ENCODE results near the gene C9orf57.
A peak's percentile ranks its signal among the peaks of the same experiment; 100 is the strongest.
"Not testable (repeated sequence)": the region's sequence is repeated elsewhere in the genome, so short reads cannot be mapped to it uniquely, and the experiment has no call there.

C9orf57 gene

GRCh38 chr9:72060513-72060912, at the start of gene C9orf57:
C9orf57 (minus strand) TSS chr9:72060613; CDS start chr9:72059331, 1,282 bp downstream.
- no peak for DNase-seq

GRCh38 chr9:72102520-72102919, 42.1 kb upstream of the C9orf57 start:
- no peak for DNase-seq

GRCh38 chr9:72095520-72095919, 35.1 kb upstream of the C9orf57 start:
- not testable (repeated sequence) for DNase-seq

GRCh38 chr9:72092820-72093219, 32.4 kb upstream of the C9orf57 start:
- no peak for DNase-seq

GRCh38 chr9:72089451-72090130, 29.2 kb upstream of the C9orf57 start:
- no peak for DNase-seq

GRCh38 chr9:72082536-72082935, 22.1 kb upstream of the C9orf57 start:
- DNase-seq = no peak

GRCh38 chr9:72074666-72075065, 14.3 kb upstream of the C9orf57 start:
- not testable (repeated sequence) for DNase-seq

- no peak for DNase-seq
Measured at GRCh38 chr9:72065076-72065475, 4.7 kb upstream of the C9orf57 start.

- DNase-seq = no peak
Measured at GRCh38 chr9:72052122-72052521, 8.3 kb downstream of the C9orf57 start.

- no peak for DNase-seq
Measured at GRCh38 chr9:72048850-72049249, 11.6 kb downstream of the C9orf57 start.

GRCh38 chr9:72046630-72047456, 13.6 kb downstream of the C9orf57 start:
- DNase-seq = no peak

GRCh38 chr9:72044095-72044494, 16.3 kb downstream of the C9orf57 start:
- no peak for DNase-seq

GRCh38 chr9:72043576-72043975, 16.8 kb downstream of the C9orf57 start:
- no peak for DNase-seq

GRCh38 chr9:72042928-72043327, 17.5 kb downstream of the C9orf57 start:
- DNase-seq = no peak

- DNase-seq = no peak
Measured at GRCh38 chr9:72041775-72042194, 18.6 kb downstream of the C9orf57 start.

- DNase-seq = no peak
Measured at GRCh38 chr9:72041369-72041768, 19.0 kb downstream of the C9orf57 start.

GRCh38 chr9:72039532-72039931, 20.9 kb downstream of the C9orf57 start:
- DNase-seq = no peak

GRCh38 chr9:72038890-72039410, 21.5 kb downstream of the C9orf57 start:
- peak; percentile 26 to 64 for DNase-seq

- DNase-seq = no peak
Measured at GRCh38 chr9:72038408-72038807, 22.0 kb downstream of the C9orf57 start.

GRCh38 chr9:72037571-72037970, 22.8 kb downstream of the C9orf57 start:
- no peak for DNase-seq

GRCh38 chr9:72030767-72031166, 29.6 kb downstream of the C9orf57 start:
- DNase-seq = no peak

- DNase-seq = no peak
Measured at GRCh38 chr9:72029986-72030385, 30.4 kb downstream of the C9orf57 start.

GRCh38 chr9:72025906-72026305, 34.5 kb downstream of the C9orf57 start:
- no peak for DNase-seq

GRCh38 chr9:72023596-72023995, 36.8 kb downstream of the C9orf57 start:
- DNase-seq = no peak

All from NCI-H446 (cell line).